ENCODE results near the gene ELK4. TPM values are rescaled to one million over a fixed set of nuclear protein-coding genes. Genes with fewer than 3 reads are reported as not detected.

Gene ELK4
- total RNA-seq, 1 experiment from 2014 or later = 122 TPM

DNA sequence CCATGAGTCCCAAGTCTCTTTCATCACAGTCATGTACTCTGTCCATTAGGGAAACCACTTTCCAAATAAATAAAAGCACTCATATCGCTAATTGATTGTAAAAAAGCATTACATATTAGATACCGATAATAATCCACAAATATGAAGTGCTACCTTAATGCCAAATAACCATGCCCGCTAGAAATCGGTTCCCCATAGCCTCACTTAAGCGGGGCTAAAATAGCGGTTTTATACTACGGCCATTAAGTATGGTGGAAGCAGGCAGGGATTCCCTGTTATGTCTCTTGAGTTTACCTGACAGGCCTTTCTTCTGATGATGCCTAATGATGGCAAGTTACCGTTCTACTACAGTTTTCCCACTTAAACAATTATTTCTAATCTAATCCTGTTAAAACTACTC lies 3.9 kb downstream of the ELK4 start:
- DNase-seq = no peak
- peaks cover 70% of the 10 kb centered on the region for H3K36me3 Mint-ChIP-seq (ENCODE audit: insufficient read depth, unreplicated experiment)
- H3K4me1 Mint-ChIP-seq (ENCODE audit: low read depth, unreplicated experiment) = peaks cover 35% of the 10 kb centered on the region
- CTCF ChIA-PET = interaction anchor here (0.5 to 1.3 kb wide), 2 partner anchors 9 to 30 kb away, joined by 3 to 4 read pairs; no protein-coding TSS in a partner anchor
- TF ChIP-seq, protein P1, sequence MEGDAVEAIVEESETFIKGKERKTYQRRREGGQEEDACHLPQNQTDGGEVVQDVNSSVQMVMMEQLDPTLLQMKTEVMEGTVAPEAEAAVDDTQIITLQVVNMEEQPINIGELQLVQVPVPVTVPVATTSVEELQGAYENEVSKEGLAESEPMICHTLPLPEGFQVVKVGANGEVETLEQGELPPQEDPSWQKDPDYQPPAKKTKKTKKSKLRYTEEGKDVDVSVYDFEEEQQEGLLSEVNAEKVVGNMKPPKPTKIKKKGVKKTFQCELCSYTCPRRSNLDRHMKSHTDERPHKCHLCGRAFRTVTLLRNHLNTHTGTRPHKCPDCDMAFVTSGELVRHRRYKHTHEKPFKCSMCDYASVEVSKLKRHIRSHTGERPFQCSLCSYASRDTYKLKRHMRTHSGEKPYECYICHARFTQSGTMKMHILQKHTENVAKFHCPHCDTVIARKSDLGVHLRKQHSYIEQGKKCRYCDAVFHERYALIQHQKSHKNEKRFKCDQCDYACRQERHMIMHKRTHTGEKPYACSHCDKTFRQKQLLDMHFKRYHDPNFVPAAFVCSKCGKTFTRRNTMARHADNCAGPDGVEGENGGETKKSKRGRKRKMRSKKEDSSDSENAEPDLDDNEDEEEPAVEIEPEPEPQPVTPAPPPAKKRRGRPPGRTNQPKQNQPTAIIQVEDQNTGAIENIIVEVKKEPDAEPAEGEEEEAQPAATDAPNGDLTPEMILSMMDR (IDR thresholded peaks at IDR 0.05; ENCODE audit: unreplicated experiment) = no peak
- BruUV-seq (replicated peaks) = no TSS peak
- intact Hi-C loops (cut with micrococcal nuclease; ENCODE audit: unreplicated experiment) = loop anchor here (2.0 kb wide), 1 partner anchor 27 kb away; no protein-coding TSS in a partner anchor
- no peaks in the 10 kb centered on the region for H3K27me3 Mint-ChIP-seq (ENCODE audit: unreplicated experiment)
- H3K9me3 Mint-ChIP-seq (ENCODE audit: low read depth, unreplicated experiment) = no peaks in the 10 kb centered on the region
- H3K4me3 Mint-ChIP-seq (ENCODE audit: low read depth, unreplicated experiment) = no peak overlapping the region
- peak overlapping the region; percentile 97 for H3K27ac Mint-ChIP-seq (ENCODE audit: unreplicated experiment)

DNA sequence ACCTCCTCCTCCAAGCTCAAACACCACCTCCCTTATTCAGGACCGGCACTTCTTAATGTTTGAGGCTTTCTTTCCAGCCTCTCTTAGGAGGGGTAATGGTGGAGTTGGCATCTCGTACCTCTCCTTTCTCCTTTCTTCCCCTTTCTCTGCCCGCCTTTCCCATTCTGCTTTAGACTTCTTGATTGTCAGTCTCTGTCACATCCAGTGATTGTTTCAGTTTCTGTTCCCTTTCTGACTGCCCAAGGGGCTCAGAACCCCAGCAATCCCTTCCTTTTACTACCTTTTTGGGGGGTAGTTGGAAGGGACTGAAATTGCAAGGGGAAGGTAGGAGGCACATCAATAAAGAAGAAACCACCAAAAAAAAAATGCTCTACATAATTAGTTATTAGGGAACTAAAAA lies 5.6 kb downstream of the ELK4 start:
- peak overlapping the region; percentile 62 for H3K27ac Mint-ChIP-seq (ENCODE audit: unreplicated experiment)

DNA sequence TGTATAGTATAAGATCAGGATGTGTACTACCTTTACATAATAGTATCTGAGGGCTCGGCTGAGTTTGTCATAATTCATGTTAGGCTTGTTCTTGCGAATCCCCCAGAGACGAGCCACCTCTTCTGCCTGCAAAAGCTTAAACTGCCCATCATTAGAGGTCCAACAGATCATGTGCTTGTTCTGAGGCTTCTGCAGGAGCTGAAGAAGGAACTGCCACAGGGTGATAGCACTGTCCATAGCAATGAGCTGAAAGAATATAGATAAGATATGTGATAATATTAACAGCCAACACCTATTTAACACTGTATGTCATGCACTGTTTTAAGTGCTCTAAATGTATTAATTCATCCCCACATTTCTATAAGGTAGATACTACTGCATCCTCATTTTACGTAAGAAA lies 8.2 kb downstream of the ELK4 start:
- Mint-ChIP-seq H3K4me1 (ENCODE audit: low read depth, unreplicated experiment) (peaks cover 57% of the 10 kb centered on the region), H3K27ac (ENCODE audit: unreplicated experiment) (no peak overlapping the region), H3K27me3 (ENCODE audit: unreplicated experiment) (no peaks in the 10 kb centered on the region), H3K9me3 (ENCODE audit: low read depth, unreplicated experiment) (peaks cover 3% of the 10 kb centered on the region), H3K36me3 (ENCODE audit: insufficient read depth, unreplicated experiment) (peaks cover 71% of the 10 kb centered on the region), H3K4me3 (ENCODE audit: low read depth, unreplicated experiment) (no peak overlapping the region)
- TF ChIP-seq, protein P1 (IDR thresholded peaks at IDR 0.05; ENCODE audit: unreplicated experiment) = no peak
- no TSS peak for BruUV-seq (replicated peaks)
- intact Hi-C loops (cut with micrococcal nuclease; ENCODE audit: unreplicated experiment) = no loop called here
- CTCF ChIA-PET = no interaction called here
- no peak for DNase-seq

More for the DNA sequence above, 5.6 kb downstream of the ELK4 start:
- H3K9me3 Mint-ChIP-seq (ENCODE audit: low read depth, unreplicated experiment) = no peaks in the 10 kb centered on the region
- TF ChIP-seq, protein P1 (IDR thresholded peaks at IDR 0.05; ENCODE audit: unreplicated experiment) = no peak
- CTCF ChIA-PET = no interaction called here
- intact Hi-C loops (cut with micrococcal nuclease; ENCODE audit: unreplicated experiment) = no loop called here
- H3K4me1 Mint-ChIP-seq (ENCODE audit: low read depth, unreplicated experiment) = peaks cover 35% of the 10 kb centered on the region
- H3K4me3 Mint-ChIP-seq (ENCODE audit: low read depth, unreplicated experiment) = peak overlapping the region; percentile 8
- DNase-seq = no peak
- H3K36me3 Mint-ChIP-seq (ENCODE audit: insufficient read depth, unreplicated experiment) = peaks cover 71% of the 10 kb centered on the region
- BruUV-seq (replicated peaks) = no TSS peak
- H3K27me3 Mint-ChIP-seq (ENCODE audit: unreplicated experiment) = no peaks in the 10 kb centered on the region

DNA sequence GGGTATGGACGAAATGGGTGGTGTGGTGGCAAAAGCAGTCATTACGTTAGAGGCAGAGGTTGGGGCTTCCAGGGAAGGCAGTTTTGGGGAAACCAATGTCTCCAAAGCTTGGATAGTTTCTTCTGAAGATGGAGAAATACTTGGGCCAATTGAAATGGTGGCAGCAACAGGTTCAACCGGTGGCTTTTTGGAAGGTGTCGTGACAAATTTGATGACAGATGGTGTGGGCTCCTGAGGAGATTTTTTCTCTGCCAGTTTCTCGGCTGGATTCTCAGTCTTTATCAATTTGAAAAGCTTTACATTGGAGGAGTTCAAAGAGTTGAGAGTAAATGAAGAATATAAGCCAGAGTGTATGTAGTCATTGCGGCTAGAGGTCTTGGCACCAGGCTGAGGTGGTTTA lies 11.5 kb downstream of the ELK4 start:
- BruUV-seq (replicated peaks) = no TSS peak
- CTCF ChIA-PET = interaction anchor here (0.7 to 1.0 kb wide), 3 partner anchors 7 to 476 kb away, joined by 3 to 4 read pairs (median 3); no protein-coding TSS in a partner anchor
- TF ChIP-seq, protein P1 (IDR thresholded peaks at IDR 0.05; ENCODE audit: unreplicated experiment) = no peak
- H3K27me3 Mint-ChIP-seq (ENCODE audit: unreplicated experiment) = no peaks in the 10 kb centered on the region
- peaks cover 70% of the 10 kb centered on the region for H3K36me3 Mint-ChIP-seq (ENCODE audit: insufficient read depth, unreplicated experiment)
- peak overlapping the region; percentile 24 for H3K4me3 Mint-ChIP-seq (ENCODE audit: low read depth, unreplicated experiment)
- peaks cover 53% of the 10 kb centered on the region for H3K4me1 Mint-ChIP-seq (ENCODE audit: low read depth, unreplicated experiment)
- peaks cover 3% of the 10 kb centered on the region for H3K9me3 Mint-ChIP-seq (ENCODE audit: low read depth, unreplicated experiment)
- DNase-seq = no peak
- intact Hi-C loops (cut with micrococcal nuclease; ENCODE audit: unreplicated experiment) = no loop called here
- peak overlapping the region; percentile 86 for H3K27ac Mint-ChIP-seq (ENCODE audit: unreplicated experiment)
